Endodermal cell (in vitro differentiated cells): ENCODE measurements around the gene KMT2B. TPM values are rescaled to one million over a fixed set of nuclear protein-coding genes. Genes with fewer than 3 reads are reported as not detected.

Experiments
- DNase-seq: peaks from one replicate; pipeline ENCODE4 v3.0.0-alpha.2; 2017
- H3K27ac ChIP-seq: 2 replicates; pipeline ENCODE4 v1.5.1; 2013; ENCODE audit warnings: mild to moderate bottlenecking, low read depth, low read length, moderate library complexity
- H3K27me3 ChIP-seq: 2 replicates; pipeline ENCODE4 v1.6.1; 2013; ENCODE audit warnings: mild to moderate bottlenecking, low read length, moderate library complexity; ENCODE audit not compliant: insufficient read depth, control insufficient read depth, poor library complexity, severe bottlenecking
- H3K36me3 ChIP-seq: 2 replicates; pipeline ENCODE4 v1.7.0; 2013; ENCODE audit warnings: mild to moderate bottlenecking, low read length, moderate library complexity; ENCODE audit not compliant: control insufficient read depth, insufficient read depth
- H3K4me1 ChIP-seq: one replicate; pipeline ENCODE4 v1.7.0; 2013; ENCODE audit warnings: low read length; ENCODE audit not compliant: control insufficient read depth, insufficient read depth
- H3K4me3 ChIP-seq: 2 replicates; pipeline ENCODE4 v1.5.1; 2013; ENCODE audit warnings: mild to moderate bottlenecking, low read length, moderate library complexity
- H3K9ac ChIP-seq: 2 replicates; pipeline ENCODE4 v1.6.1; 2013; ENCODE audit warnings: mild to moderate bottlenecking, low read length, moderate library complexity; ENCODE audit not compliant: poor library complexity, severe bottlenecking; ENCODE audit errors: extremely low read depth
- H3K9me3 ChIP-seq: 2 replicates; pipeline ENCODE4 v1.6.1; 2013; ENCODE audit warnings: mild to moderate bottlenecking, low read length, moderate library complexity; ENCODE audit not compliant: control insufficient read depth
- H3K27ac Mint-ChIP-seq: 2 replicates; pipeline ENCODE4 v1.8.0; 2020; ENCODE audit warnings: mixed read lengths
- H3K27me3 Mint-ChIP-seq: 2 replicates; pipeline ENCODE4 v1.8.0; 2021; ENCODE audit warnings: mild to moderate bottlenecking, mixed read lengths; ENCODE audit not compliant: insufficient read depth
- H3K36me3 Mint-ChIP-seq: 2 replicates; pipeline ENCODE4 v1.8.0; 2020; ENCODE audit warnings: low read depth, mixed read lengths
- H3K4me1 Mint-ChIP-seq: 2 replicates; pipeline ENCODE4 v1.8.0; 2020; ENCODE audit warnings: mixed read lengths
- H3K4me3 Mint-ChIP-seq: 2 replicates; pipeline ENCODE4 v1.8.0; 2020; ENCODE audit warnings: mild to moderate bottlenecking, moderate library complexity, mixed read lengths
- H3K9me3 Mint-ChIP-seq: 2 replicates; pipeline ENCODE4 v1.8.0; 2020; ENCODE audit warnings: mild to moderate bottlenecking, mixed read lengths
- CTCF ChIP-seq: fragments of 200-600 bp; sonication (generic); conservative IDR thresholded peaks from 2 replicates; pipeline ENCODE4 v1.5.0; 2021; ENCODE audit warnings: antibody characterized with exemption, mild to moderate bottlenecking
- WGBS, 2 experiments: methylation state at CpG; one replicate each; pipeline versions ENCODE4 v1.1.5 to v1.1.7; 2013; ENCODE audit warnings: missing lambda C conversion rate in 2 of 2, mixed read lengths in 1 of 2; ENCODE audit not compliant: insufficient coverage in 1 of 2, insufficient read length in 1 of 2; 5-methylcytosine and 5-hydroxymethylcytosine counted together
- total RNA-seq, 2 donors: library from RNA; stranded (reverse); fragmentation: NEBNext Ultra II Directional in 1 of 2; extraction: Animal tissue kit (Norgen Biotek cat#: 25700) in 1 of 2; gene quantifications; 2 replicates in 1 of 2; 3 replicates in 1 of 2; pipeline ENCODE4 v1.2.1, GENCODE V29; 2021

KMT2B gene
- total RNA-seq, 2 donors from 2014 or later: 48.1 to 54.0 TPM

DNA sequence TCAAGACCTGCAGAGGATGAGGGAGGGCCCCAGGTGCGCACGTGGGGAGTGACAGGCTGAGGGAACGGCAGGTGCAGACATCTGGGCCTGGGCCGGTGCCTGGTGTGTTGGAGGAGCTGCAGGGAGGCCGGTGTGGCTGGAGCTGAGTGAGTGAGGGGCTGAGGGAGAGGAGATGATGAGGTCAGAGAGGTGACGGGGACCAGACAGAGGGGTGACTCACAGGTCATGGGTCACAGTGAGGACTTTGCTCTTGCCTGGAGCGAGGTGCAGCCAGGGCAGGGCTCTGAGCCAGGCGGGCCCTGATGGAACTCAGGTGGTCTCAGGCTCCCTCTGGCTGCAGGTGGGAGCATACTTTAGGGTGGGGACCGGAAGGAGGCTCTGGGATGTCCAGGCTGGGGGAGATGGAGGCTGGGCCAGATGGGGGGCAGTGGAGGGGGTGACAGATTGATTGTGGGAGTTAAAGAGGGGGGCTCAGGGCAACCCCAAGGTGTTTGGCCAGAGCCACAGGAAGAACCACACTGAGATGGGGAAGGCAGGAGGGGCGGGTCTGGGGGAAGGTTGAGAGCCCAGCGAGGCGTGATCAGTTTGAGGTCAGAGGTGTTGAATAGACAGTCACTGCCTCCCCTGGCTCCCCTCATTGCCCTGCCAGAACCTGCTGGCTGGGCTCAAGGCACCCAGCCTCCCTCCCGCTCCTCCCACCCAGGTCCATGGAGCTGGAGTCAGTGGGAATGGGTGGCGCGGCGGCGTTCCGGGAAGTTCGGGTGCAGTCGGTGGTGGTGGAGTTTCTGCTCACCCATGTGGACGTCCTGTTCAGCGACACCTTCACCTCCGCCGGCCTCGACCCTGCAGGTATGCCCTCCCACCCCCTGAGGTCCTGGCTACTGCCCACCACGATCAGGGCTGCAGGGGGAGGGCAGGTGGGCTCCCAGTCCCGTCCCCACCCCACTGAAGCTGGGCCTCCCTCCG, 65.9 kb downstream of the KMT2B start:
- H3K4me3 ChIP-seq: no peak overlapping the region
- H3K36me3 Mint-ChIP-seq: no peaks in the 10 kb centered on the region
- H3K9me3 Mint-ChIP-seq: no peaks in the 10 kb centered on the region
- H3K9me3 ChIP-seq: no peaks in the 10 kb centered on the region
- 60 to 85% methylated on average over 8 to 28 of the region's 28 CpGs for WGBS, 2 experiments
- no peaks in the 10 kb centered on the region for H3K36me3 ChIP-seq
- no peak overlapping the region for H3K27ac ChIP-seq
- no peak overlapping the region for H3K27ac Mint-ChIP-seq
- no peak overlapping the region for H3K9ac ChIP-seq
- no peaks in the 10 kb centered on the region for H3K27me3 ChIP-seq
- peaks cover 3% of the 10 kb centered on the region for H3K27me3 Mint-ChIP-seq
- no peaks in the 10 kb centered on the region for H3K4me1 ChIP-seq
- peak; percentile 76 for DNase-seq
- H3K4me3 Mint-ChIP-seq: peak overlapping the region; percentile 49
- peaks cover 7% of the 10 kb centered on the region for H3K4me1 Mint-ChIP-seq
- TF ChIP-seq CTCF: peak; percentile 64

DNA sequence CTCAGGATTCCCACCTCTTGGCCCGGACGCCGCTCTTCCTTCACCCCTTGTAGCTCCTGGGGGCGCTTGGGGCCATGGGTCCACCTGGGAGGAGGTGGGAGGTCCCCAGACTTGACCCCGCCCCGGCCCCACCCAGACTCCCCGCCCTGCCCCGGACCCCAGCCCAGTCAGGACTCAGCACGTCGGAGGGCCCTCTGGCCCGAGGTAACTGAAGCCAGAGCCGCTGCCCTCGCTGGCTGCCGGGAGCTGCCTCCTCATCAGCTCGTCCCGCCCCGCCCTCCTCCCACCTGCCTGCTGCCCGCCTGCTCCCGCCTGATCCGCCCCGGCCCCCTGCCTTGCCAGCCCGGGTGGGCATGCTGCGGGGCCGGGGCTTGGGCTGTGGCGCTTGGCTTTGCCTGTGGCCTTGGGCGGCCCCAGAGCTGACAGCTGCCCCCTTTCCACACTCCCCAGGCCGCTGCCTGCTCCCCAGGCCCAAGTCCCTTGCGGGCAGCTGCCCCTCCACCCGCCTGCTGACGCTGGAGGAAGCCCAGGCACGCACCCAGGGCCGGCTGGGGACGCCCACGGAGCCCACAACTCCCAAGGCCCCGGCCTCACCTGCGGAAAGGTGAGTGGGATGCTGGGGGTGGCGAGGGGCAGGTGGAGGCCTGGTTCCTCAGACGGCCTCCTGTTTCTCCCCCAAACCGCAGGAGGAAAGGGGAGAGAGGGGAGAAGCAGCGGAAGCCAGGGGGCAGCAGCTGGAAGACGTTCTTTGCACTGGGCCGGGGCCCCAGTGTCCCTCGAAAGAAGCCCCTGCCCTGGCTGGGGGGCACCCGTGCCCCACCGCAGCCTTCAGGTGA, 66.9 kb downstream of the KMT2B start:
- H3K4me3 Mint-ChIP-seq: peak overlapping the region; percentile 49

More for the DNA sequence above, 66.9 kb downstream of the KMT2B start:
- Mint-ChIP-seq H3K9me3 (no peaks in the 10 kb centered on the region), H3K36me3 (no peaks in the 10 kb centered on the region), H3K27ac (no peak overlapping the region), H3K4me1 (peaks cover 7% of the 10 kb centered on the region), H3K27me3 (peaks cover 3% of the 10 kb centered on the region)
- H3K4me3 ChIP-seq: no peak overlapping the region
- H3K27ac ChIP-seq: no peak overlapping the region
- 28 to 68% methylated on average over 10 to 45 of the region's 45 CpGs for WGBS, 2 experiments
- DNase-seq: peak; percentile 97
- no peaks in the 10 kb centered on the region for H3K4me1 ChIP-seq
- peak; percentile 66 for TF ChIP-seq CTCF
- H3K27me3 ChIP-seq: no peaks in the 10 kb centered on the region
- H3K9me3 ChIP-seq: no peaks in the 10 kb centered on the region
- no peak overlapping the region for H3K9ac ChIP-seq
- H3K36me3 ChIP-seq: no peaks in the 10 kb centered on the region
